Small intestine (tissue), 7 donors: ENCODE measurements around the gene AHRR. TPM values are rescaled to one million over a fixed set of nuclear protein-coding genes. Genes with fewer than 3 reads are reported as not detected.

Source experiments
- DNase-seq, 2 donors: peaks; one replicate each; pipeline versions ENCODE4 v3.0.0 to v3.0.0-alpha.2; 2013
- FAIRE-seq: peaks from 2 replicates; lab custom pipeline; 2012; peaks lifted over from hg19 to GRCh38; lab: Jason Lieb, UNC
- H3K27ac ChIP-seq, 3 donors: one replicate each; pipeline ENCODE4 v1.5.1; 2013; ENCODE audit warnings: low read length in 2 of 3, mild to moderate bottlenecking in 2 of 3, control low read depth in 1 of 3, inconsistent platforms in 1 of 3, low read depth in 1 of 3, moderate library complexity in 1 of 3
- H3K27me3 ChIP-seq, 3 donors: one replicate each; pipeline ENCODE4 v1.6.1; 2013; ENCODE audit warnings: low read length in 3 of 3, inconsistent platforms in 1 of 3; ENCODE audit not compliant: control insufficient read depth in 3 of 3, insufficient read depth in 3 of 3
- H3K36me3 ChIP-seq, 3 donors: one replicate each; pipeline ENCODE4 v1.6.1; 2013; ENCODE audit warnings: low read length in 3 of 3, inconsistent platforms in 1 of 3, low read depth in 1 of 3, mild to moderate bottlenecking in 1 of 3, moderate library complexity in 1 of 3; ENCODE audit not compliant: control insufficient read depth in 3 of 3, insufficient read depth in 2 of 3
- H3K4me1 ChIP-seq, 3 donors: one replicate each; pipeline ENCODE4 v1.6.1; 2013; ENCODE audit warnings: low read length in 2 of 3, inconsistent platforms in 1 of 3, low read depth in 1 of 3, mild to moderate bottlenecking in 1 of 3, moderate library complexity in 1 of 3; ENCODE audit not compliant: control insufficient read depth in 3 of 3, insufficient read depth in 2 of 3
- H3K4me3 ChIP-seq, 3 donors: one replicate each; pipeline ENCODE4 v1.5.1; 2013; ENCODE audit warnings: low read length in 3 of 3, control low read depth in 1 of 3, inconsistent platforms in 1 of 3, low read depth in 1 of 3, mild to moderate bottlenecking in 1 of 3, moderate library complexity in 1 of 3
- H3K9me3 ChIP-seq, 2 donors: one replicate each; pipeline ENCODE4 v1.6.1; 2013; ENCODE audit warnings: low read depth in 1 of 2, low read length in 1 of 2; ENCODE audit not compliant: control insufficient read depth in 2 of 2, insufficient read depth in 1 of 2
- WGBS, 3 donors: extraction: QIAGEN DNeasy Blood & Tissue Kit; methylation state at CpG; one replicate each; pipeline ENCODE4 v1.1.7; 2013; 5-methylcytosine and 5-hydroxymethylcytosine counted together
- polyA plus RNA-seq, 4 donors: library from polyadenylated mRNA; stranded (reverse) in 3 of 4; unstranded in 1 of 4; fragments of 200-250 nt in 3 of 4; fragments of 120-200 nt in 1 of 4; gene quantifications; one replicate each; pipeline versions ENCODE4 v1.2.1 to v1.2.3, GENCODE V29; 2013
- donor health status: healthy with polysubstance abuse.
- donor health status: control.
- donor health status: control.
- donor health status: Bipolar disorder and iron deficiency.
- donor health status: healthy.

AHRR gene
- polyA plus RNA-seq, 4 donors: 0.22 to 2.6 (median 0.95) TPM

GRCh38 chr5:463301-463700 is 141.8 kb downstream of the AHRR start:
- peaks cover 10 to 73% (median 14%) of the 10 kb centered on the region in 3 donors for H3K36me3 ChIP-seq
- no peaks in the 10 kb centered on the region for H3K9me3 ChIP-seq
- no peak for DNase-seq
- H3K4me3 ChIP-seq: no peak overlapping the region
- FAIRE-seq: no peak
- 79 to 84% (median 79%) methylated on average over 7 of the region's 7 CpGs for WGBS, 3 donors
- no peak overlapping the region for H3K27ac ChIP-seq
- no peaks in the 10 kb centered on the region for H3K4me1 ChIP-seq
- no peaks in the 10 kb centered on the region for H3K27me3 ChIP-seq

- 69 to 79% (median 69%) methylated on average over 18 of the region's 18 CpGs for WGBS, 3 donors
- Histone ChIP-seq H3K27me3 (no peaks in the 10 kb centered on the region), H3K27ac (no peak overlapping the region), H3K9me3 (no peaks in the 10 kb centered on the region), H3K4me3 (no peak overlapping the region), H3K36me3 (peaks cover 10 to 69% (median 14%) of the 10 kb centered on the region in 3 donors), H3K4me1 (no peaks in the 10 kb centered on the region)
- FAIRE-seq: no peak
- DNase-seq: peak in 1 of 2 donors; percentile 37
Observed at GRCh38 chr5:463952-464351, 142.4 kb downstream of the AHRR start.

GRCh38 chr5:464446-464842 is 142.9 kb downstream of the AHRR start:
- no peaks in the 10 kb centered on the region for H3K9me3 ChIP-seq
- FAIRE-seq: no peak
- no peak overlapping the region for H3K27ac ChIP-seq
- DNase-seq: no peak
- no peaks in the 10 kb centered on the region for H3K27me3 ChIP-seq
- H3K4me3 ChIP-seq: no peak overlapping the region
- peaks cover 10 to 71% (median 14%) of the 10 kb centered on the region in 3 donors for H3K36me3 ChIP-seq
- 92 to 95% (median 95%) methylated on average over 19 of the region's 19 CpGs for WGBS, 3 donors
- no peaks in the 10 kb centered on the region for H3K4me1 ChIP-seq

DNA sequence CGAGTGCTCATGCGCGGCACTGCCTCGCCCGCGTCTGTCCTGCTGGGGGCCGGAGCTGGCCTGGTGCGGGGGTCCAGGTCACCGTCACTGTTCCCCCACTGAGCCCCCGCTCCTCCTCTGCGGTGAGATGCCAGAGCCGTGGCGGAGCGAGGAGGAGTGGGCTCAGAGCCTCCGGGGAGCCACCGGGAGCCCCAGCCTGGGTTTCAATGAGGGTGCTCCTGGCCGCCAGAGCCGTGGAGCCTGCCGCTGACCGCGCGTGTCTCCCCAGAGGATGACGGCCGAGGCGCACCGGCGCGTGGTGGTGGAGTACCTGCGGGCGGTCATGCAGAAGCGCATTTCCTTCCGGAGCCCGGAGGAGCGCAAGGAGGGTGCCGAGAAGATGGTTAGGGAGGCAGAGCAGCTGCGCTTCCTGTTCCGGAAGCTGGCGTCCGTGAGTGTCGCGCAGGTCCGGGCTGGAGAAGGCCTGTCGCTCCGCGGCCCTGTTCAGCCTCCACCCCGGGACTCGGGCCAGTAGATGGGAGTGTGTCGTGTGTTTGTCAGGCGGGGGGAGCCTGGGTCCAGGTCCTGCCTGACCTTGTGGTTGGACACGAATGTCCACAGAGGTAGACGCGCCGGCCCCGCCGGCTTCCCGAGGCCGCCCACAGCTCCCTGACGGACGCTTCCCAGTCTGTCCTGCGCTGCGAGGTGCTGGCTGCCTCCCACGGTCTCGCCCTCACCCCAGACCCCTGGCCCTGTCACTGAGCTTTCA is 143.5 kb downstream of the AHRR start:
- H3K4me1 ChIP-seq: no peaks in the 10 kb centered on the region
- H3K9me3 ChIP-seq: no peaks in the 10 kb centered on the region
- DNase-seq: no peak
- H3K4me3 ChIP-seq: no peak overlapping the region
- WGBS, 3 donors: 95 to 98% (median 96%) methylated on average over 54 to 63 of the region's 63 CpGs
- H3K27me3 ChIP-seq: no peaks in the 10 kb centered on the region
- no peak overlapping the region for H3K27ac ChIP-seq
- H3K36me3 ChIP-seq: peaks cover 7 to 71% (median 11%) of the 10 kb centered on the region in 3 donors
- no peak for FAIRE-seq

DNA sequence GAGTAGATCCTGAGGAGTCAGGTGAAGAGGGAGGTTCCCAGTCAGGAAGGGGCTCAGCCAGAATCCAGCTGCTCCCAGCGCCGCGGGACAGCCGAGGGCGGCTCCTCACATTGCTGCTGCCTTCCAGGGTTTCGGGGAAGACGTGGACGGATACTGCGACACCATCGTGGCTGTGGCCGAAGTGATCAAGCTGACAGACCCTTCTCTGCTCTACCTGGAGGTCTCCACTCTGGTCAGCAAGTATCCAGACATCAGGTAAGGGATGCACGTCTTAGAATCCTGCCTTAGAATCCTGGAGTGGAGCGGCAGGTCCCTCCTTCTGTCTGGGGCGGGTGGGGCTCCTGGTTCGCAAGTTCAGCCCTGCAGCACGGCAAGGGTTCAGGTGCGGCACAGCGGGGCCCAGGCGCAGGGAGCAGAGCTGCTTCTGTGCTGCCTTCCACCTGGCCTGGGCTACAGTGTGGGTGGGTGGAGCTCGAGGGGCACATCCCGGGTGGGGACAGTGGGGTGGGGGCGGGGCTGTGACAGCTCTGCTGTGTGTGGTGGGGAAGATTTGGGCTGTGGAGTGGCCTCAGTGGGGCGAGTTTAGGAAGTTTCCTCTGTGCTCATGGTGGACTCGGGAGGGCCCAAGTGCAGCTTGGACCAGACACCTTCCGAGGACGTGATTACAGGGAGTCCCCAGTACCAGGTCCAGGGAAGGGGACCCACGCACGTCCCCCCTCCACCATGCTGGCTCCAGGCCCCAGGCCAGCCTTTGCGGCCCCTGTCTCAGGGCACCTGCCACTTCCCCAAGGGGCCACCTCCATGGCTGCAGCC is 144.3 kb downstream of the AHRR start:
- Histone ChIP-seq H3K27me3 (no peaks in the 10 kb centered on the region), H3K4me3 (no peak overlapping the region), H3K36me3 (peaks cover 7 to 72% (median 13%) of the 10 kb centered on the region in 3 donors), H3K4me1 (no peaks in the 10 kb centered on the region), H3K27ac (no peak overlapping the region), H3K9me3 (no peaks in the 10 kb centered on the region)
- DNase-seq (no peak), FAIRE-seq (no peak)
- WGBS, 3 donors: 88 to 92% (median 89%) methylated on average over 27 to 29 of the region's 29 CpGs

- H3K4me1 ChIP-seq: peaks cover 0 to 5% (median 0%) of the 10 kb centered on the region in 3 donors
- H3K4me3 ChIP-seq: no peak overlapping the region
- H3K27ac ChIP-seq: no peak overlapping the region
- H3K9me3 ChIP-seq: no peaks in the 10 kb centered on the region
- FAIRE-seq (no peak), DNase-seq (no peak)
- peaks cover 7 to 77% (median 13%) of the 10 kb centered on the region in 3 donors for H3K36me3 ChIP-seq
- no peaks in the 10 kb centered on the region for H3K27me3 ChIP-seq
- whole genome bisulfite sequencing, 3 donors: 94 to 96% (median 95%) methylated on average over 30 of the region's 30 CpGs
Observed at GRCh38 chr5:466661-467310, 145.3 kb downstream of the AHRR start.

GRCh38 chr5:468401-468800 is 146.9 kb downstream of the AHRR start:
- Histone ChIP-seq H3K36me3 (peaks cover 2 to 70% (median 3%) of the 10 kb centered on the region in 3 donors), H3K9me3 (no peaks in the 10 kb centered on the region), H3K27me3 (no peaks in the 10 kb centered on the region), H3K4me1 (peaks cover 0 to 11% (median 0%) of the 10 kb centered on the region in 3 donors), H3K4me3 (no peak overlapping the region), H3K27ac (no peak overlapping the region)
- FAIRE-seq (no peak), DNase-seq (no peak)
- 83 to 93% (median 92%) methylated on average over 5 of the region's 6 CpGs for WGBS, 3 donors
